HG03159 (cell line): ENCODE data around the gene SIGLEC5.

Experiments
- ATAC-seq: cut with Tn5 transposase; IDR thresholded peaks from one replicate; pipeline ENCODE4 v1.9.1; 2021; ENCODE audit warnings: mild to moderate bottlenecking, moderate library complexity; ENCODE audit not compliant: unreplicated experiment

The SIGLEC5 gene

GRCh38 chr19:51628153-51628939 lies 1.9 kb downstream of the SIGLEC5 start:
- ATAC-seq = no peak

- no peak for ATAC-seq
These were observed 2.6 kb downstream of the SIGLEC5 start for GRCh38 chr19:51627491-51628138.

GRCh38 chr19:51626675-51627074 lies 3.5 kb downstream of the SIGLEC5 start:
- no peak for ATAC-seq

GRCh38 chr19:51621178-51621577 lies 9.0 kb downstream of the SIGLEC5 start:
- peak; percentile 61 for ATAC-seq

- ATAC-seq = no peak
These were observed 14.2 kb downstream of the SIGLEC5 start for GRCh38 chr19:51615991-51616390.

GRCh38 chr19:51614789-51615188 lies 15.4 kb downstream of the SIGLEC5 start:
- ATAC-seq = no peak

GRCh38 chr19:51610576-51610975 lies 19.6 kb downstream of the SIGLEC5 start:
- no peak for ATAC-seq

GRCh38 chr19:51607920-51608562 lies 22.2 kb downstream of the SIGLEC5 start:
- no peak for ATAC-seq

GRCh38 chr19:51607077-51607476 lies 23.1 kb downstream of the SIGLEC5 start:
- ATAC-seq = peak; percentile 95

- no peak for ATAC-seq
These were observed 27.9 kb downstream of the SIGLEC5 start for GRCh38 chr19:51602189-51602854.

- no peak for ATAC-seq
These were observed 29.1 kb downstream of the SIGLEC5 start for GRCh38 chr19:51600940-51601580.

- no peak for ATAC-seq
These were observed 31.1 kb downstream of the SIGLEC5 start for GRCh38 chr19:51599084-51599483.

GRCh38 chr19:51598159-51598915 lies 31.9 kb downstream of the SIGLEC5 start:
- ATAC-seq = no peak

- ATAC-seq = no peak
These were observed 34.7 kb downstream of the SIGLEC5 start for GRCh38 chr19:51595190-51596175.

GRCh38 chr19:51594774-51595109 lies 35.5 kb downstream of the SIGLEC5 start:
- no peak for ATAC-seq

GRCh38 chr19:51593969-51594773 lies 36.0 kb downstream of the SIGLEC5 start:
- ATAC-seq = peak; percentile 95

- ATAC-seq = no peak
These were observed 36.9 kb downstream of the SIGLEC5 start for GRCh38 chr19:51593138-51593890.

- no peak for ATAC-seq
These were observed 37.7 kb downstream of the SIGLEC5 start for GRCh38 chr19:51592521-51592920.
